Bladder microvascular endothelial cell (primary cell): Measurements from ENCODE around the gene ADAMTS4. TPM values are rescaled to one million over a fixed set of nuclear protein-coding genes. Genes with fewer than 3 reads are reported as not detected.

Experiments used
- total RNA-seq: library from RNA; depleted of rRNA; stranded (reverse); fragments of >200 nt; gene quantifications from 2 replicates; pipeline ENCODE4 v1.2.3, GENCODE V29; 2014

The ADAMTS4 gene, protein sequence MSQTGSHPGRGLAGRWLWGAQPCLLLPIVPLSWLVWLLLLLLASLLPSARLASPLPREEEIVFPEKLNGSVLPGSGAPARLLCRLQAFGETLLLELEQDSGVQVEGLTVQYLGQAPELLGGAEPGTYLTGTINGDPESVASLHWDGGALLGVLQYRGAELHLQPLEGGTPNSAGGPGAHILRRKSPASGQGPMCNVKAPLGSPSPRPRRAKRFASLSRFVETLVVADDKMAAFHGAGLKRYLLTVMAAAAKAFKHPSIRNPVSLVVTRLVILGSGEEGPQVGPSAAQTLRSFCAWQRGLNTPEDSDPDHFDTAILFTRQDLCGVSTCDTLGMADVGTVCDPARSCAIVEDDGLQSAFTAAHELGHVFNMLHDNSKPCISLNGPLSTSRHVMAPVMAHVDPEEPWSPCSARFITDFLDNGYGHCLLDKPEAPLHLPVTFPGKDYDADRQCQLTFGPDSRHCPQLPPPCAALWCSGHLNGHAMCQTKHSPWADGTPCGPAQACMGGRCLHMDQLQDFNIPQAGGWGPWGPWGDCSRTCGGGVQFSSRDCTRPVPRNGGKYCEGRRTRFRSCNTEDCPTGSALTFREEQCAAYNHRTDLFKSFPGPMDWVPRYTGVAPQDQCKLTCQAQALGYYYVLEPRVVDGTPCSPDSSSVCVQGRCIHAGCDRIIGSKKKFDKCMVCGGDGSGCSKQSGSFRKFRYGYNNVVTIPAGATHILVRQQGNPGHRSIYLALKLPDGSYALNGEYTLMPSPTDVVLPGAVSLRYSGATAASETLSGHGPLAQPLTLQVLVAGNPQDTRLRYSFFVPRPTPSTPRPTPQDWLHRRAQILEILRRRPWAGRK
- total RNA-seq, result 9.7 and 9.9 TPM in 2 replicates

GRCh38 chr1:161198897-161199431 lies at the start of gene ADAMTS4:
ADAMTS4 (minus strand) TSS chr1:161199054; CDS start chr1:161198627, 427 bp downstream.

GRCh38 chr1:161238039-161238473 lies 39.2 kb upstream of the ADAMTS4 start, which contains the start of gene NR1I3:
NR1I3 (minus strand) TSS chr1:161238203; CDS start chr1:161236565, 1,638 bp downstream.

DNA sequence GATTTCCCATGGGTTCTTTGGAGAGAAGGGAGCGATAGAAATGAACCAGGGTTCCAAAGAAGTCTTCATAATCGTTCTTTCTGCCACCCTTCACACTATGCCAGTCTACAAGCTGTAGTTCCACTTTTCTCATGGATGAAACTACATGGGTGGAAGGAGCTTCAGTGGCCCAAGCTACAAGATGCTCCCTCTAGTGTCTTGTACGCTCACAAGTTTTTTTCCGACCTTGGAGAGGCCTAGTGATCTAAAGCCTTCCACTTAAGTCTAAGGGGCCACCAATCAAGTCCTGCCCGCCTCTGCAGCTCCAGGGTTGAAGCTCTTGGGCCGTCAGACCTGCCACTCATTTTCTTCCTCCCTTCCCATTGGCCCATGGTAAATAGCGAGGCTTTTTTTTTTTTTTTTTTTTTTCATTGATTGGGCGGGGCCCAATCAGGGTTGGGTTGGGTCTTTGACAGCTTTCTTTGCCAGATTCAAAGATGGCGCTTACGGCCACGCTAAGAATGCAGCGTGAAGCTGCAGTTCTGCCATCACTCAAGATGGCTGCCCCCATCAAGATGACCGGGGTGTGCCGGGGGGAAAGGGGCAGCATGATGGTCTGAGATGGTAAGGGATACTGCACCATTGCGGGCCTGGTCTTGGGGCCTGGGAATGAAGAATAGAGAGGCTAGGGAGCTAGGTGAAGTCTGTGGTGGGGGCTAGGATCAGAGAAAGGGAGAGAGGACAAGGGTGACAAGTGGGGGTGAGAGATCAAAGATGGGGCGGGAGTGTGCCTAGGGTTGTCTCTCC lies 26.9 kb upstream of the ADAMTS4 start, which contains the start of gene TOMM40L:
Gene TOMM40L, plus strand, starts transcription at position 527 of the 786 bp plus-strand sequence. CDS start 430 bp downstream, outside the sequence.

DNA sequence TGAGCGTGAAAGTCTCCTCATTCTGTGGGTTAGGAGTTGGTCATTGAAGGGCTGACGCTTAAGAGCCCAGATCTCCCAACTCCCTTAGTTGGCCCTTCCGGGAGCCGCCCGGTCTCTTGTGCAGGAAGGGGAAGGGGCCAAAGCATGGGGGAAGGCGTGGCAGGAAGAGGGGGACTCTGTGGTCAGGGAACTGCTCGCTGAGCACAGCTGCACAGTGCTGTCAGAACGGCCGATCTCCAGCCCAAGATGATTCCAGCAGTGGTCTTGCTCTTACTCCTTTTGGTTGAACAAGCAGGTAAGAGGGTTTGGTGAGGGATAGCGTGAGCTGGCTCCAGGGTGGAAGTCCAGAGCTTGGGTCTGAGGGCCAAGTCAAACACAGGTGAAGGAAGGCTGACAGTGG lies 16.2 kb upstream of the ADAMTS4 start, which contains the start of gene FCER1G:
Gene FCER1G, plus strand, starts transcription at position 220 of the 400 bp plus-strand sequence. Its CDS starts 27 bp downstream, at position 247.

GRCh38 chr1:161201836-161202712 lies 3.2 kb upstream of the ADAMTS4 start, which contains the start of gene NDUFS2:
NDUFS2 (plus strand) TSS chr1:161202367; CDS start chr1:161202386, 19 bp downstream.

DNA sequence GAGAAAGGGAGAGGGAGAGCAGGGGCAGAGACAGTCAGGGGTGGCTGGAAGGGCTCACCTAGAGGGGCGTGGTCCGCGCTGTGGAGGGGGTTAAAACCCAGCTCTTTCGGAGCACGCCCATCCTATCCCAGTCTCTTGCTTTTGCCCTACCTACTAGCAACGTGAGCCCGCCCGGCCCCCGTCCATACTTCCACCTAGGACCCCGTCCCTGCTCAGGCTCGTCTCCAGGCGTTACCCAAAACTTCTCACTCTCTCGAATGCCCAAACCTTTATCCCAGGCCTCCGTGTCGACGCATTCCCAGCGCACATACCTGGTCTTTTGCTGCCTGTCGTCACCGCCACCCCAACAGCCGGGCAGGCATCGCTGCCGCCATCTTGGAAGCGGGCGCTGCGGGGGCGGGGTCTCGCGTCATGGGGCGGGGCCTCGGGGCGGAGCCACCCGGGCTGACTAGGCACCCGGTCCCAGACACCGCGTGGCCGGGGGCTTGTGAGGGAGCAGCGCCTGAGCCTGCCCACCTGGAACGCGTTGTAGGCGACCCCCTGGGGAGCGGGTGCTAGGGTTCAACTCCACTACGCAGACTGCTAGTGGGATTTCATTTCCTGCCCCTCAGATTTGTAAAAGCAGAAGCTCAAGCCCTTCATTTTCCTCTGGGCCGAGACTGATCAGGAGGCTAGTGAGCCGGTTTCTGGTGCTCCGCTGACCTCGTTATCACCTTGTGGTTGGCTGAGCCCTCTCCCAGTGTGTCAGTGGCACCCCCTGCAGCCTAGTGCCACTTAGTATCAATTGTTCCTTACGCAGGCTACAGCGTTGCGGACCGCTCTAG lies 21.5 kb downstream of the ADAMTS4 start, which contains the start of gene B4GALT3:
Gene B4GALT3, minus strand, starts transcription at position 396 of the 824 bp plus-strand sequence. CDS start 1,447 bp downstream, outside the sequence.

DNA sequence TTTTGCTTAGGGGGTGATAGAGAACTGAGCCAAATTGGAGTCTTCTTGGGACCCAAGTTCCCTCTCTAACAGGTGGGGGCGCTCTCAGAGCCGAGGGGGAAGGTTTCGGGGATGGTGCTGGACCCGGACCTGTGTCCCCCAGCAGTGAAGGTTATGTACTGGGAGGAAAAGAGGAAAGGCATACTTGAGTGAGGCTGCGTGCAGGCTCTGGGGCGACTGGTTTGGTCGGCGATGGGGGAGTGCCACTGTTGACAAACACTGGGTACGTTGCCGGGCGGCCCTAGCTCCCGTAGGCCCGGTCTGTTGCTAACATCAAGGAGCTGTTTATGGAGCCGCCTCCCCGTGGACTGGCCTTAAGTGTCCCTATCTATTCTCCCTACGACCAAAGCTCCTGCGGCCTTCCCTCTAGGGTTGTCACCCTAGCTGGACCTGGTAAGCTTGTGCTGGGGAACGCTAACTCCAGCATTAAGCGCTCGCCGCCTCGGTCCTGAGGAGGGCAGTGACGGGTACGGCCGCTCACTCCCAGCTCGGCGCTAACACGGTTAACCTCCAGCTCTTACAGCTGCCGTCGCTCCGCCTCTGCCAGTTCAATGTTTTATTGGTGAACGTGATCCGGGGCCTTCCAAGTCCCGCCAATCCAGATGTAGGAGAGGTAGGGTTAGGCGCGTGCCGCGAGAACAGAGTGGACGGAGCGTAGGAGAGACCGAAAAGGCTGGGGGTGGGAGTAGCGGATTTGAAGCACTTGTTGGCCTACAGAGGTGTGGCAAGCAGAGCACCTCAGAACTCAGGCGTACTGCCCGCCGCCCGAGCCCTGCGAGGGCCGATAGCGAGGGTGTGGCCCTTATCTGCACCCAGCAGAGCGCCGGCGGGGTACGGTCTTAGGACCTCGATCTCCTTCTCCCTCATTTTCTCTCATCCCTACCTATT lies 32.8 kb downstream of the ADAMTS4 start, which contains the start of gene PPOX:
Gene PPOX, plus strand, starts transcription at position 685 of the 927 bp plus-strand sequence. CDS start 422 bp downstream, outside the sequence.

DNA sequence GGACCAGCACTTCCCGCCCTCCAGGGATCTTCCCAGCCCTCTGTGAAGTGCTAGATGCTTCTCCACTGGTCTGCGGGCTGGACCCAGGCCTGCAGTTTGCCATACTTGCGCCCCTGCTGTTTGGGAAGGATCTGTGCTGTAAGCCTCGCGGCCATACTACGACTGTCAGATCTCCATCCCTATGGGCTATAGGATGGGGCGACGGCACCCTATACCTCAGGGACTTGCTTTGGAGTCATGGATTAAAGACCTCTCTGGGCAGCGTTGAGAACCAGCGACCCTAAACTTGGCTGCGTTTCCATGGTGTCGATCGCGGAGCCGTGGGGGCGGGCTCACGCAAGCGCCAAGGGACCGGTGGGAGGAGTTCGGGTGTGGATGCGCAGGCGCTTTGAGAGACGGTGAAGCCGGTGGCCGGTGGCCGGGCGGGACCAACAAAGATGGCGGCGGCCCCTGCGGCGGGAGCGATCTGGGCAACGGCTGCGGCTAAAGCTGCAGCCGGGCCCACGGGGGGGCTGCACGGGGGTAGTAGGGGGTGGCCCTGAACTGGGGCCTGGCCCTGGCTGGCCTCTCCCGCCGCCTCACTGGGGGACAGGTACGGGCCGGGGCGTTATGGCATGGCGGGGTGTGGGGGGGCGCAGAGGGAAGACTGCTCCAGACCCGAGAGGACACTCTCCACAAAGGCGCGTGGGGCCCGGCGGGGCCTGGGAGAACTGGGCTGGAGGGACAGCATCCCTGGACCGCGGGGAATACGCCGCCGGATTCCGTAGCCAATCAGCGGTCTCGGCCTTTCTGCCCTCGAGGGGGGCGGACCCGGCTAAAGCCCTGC lies 39.6 kb downstream of the ADAMTS4 start, which contains the start of gene USP21:
Gene USP21, plus strand, starts transcription at position 414 of the 826 bp plus-strand sequence. CDS start 1,141 bp downstream, outside the sequence.

DNA sequence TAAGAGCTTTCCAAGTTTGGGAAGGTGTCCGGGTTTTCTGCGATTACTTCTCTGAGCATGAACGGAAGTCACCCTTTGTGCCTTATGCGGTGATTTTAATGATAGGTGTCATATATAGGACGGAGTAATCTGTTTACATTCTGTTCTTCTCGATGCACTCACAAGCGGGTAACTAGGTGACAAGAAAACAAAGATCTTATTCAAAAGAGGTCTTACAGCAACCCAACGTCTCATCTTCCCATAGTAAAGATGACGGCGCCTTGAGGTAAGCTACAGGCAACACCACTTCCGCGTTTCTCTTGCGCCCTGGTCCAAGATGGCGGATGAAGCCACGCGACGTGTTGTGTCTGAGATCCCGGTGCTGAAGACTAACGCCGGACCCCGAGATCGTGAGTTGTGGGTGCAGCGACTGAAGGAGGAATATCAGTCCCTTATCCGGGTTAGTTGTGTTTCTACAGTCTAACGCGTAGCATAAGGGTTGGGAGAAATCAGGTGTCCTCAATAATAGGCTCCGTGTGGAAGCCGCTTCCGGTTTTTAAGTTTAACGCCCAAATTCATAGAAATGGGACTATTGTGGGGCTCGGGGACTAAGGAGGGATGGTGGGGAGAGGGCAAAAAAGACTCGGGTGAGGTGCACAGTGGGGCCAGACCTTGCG lies 45.0 kb downstream of the ADAMTS4 start, which contains the start of gene UFC1:
Gene UFC1, plus strand, starts transcription at position 297 of the 656 bp plus-strand sequence. Its CDS starts 20 bp downstream, at position 317.

Other genes starting within 250 kb of the ADAMTS4 start
- gene ITLN2, start 244.2 kb downstream of the ADAMTS4 start, total RNA-seq, result not detected in 2 replicates
- gene F11R, start 177.9 kb downstream of the ADAMTS4 start, total RNA-seq, result 84.2 and 331 TPM in 2 replicates
- 3.8 TPM in 1 of 2 replicates, not detected in the other for gene TSTD1, start 160.1 kb downstream of the ADAMTS4 start, total RNA-seq
- 104 and 119 TPM in 2 replicates for gene USF1, start 153.1 kb downstream of the ADAMTS4 start, total RNA-seq
- not detected in 2 replicates for gene ARHGAP30, start 129.2 kb downstream of the ADAMTS4 start, total RNA-seq
- 0.31 and 0.32 TPM in 2 replicates for gene NECTIN4, start 109.5 kb downstream of the ADAMTS4 start, total RNA-seq
- gene KLHDC9, start 100.7 kb downstream of the ADAMTS4 start, total RNA-seq, result 1.5 and 1.6 TPM in 2 replicates
- gene PFDN2, start 81.0 kb downstream of the ADAMTS4 start, total RNA-seq, result 31.4 and 45.7 TPM in 2 replicates
- 10.8 and 12.5 TPM in 2 replicates for gene NIT1, start 80.9 kb downstream of the ADAMTS4 start, total RNA-seq
- gene DEDD, start 66.4 kb downstream of the ADAMTS4 start, total RNA-seq, result 21.7 and 47.4 TPM in 2 replicates
- 119 and 137 TPM in 2 replicates for gene UFC1, start 45.1 kb downstream of the ADAMTS4 start, total RNA-seq
- gene USP21, start 39.6 kb downstream of the ADAMTS4 start, total RNA-seq, result 3.6 and 7.8 TPM in 2 replicates
- gene PPOX, start 32.6 kb downstream of the ADAMTS4 start, total RNA-seq, result 13.7 and 15.4 TPM in 2 replicates
- gene B4GALT3, start 21.5 kb downstream of the ADAMTS4 start, total RNA-seq, result 16.0 and 29.8 TPM in 2 replicates
- 139 and 183 TPM in 2 replicates for gene NDUFS2, start 3.3 kb upstream of the ADAMTS4 start, total RNA-seq
- 0.16 TPM in 1 of 2 replicates, not detected in the other for gene FCER1G, start 16.2 kb upstream of the ADAMTS4 start, total RNA-seq
- not detected in 2 replicates for gene APOA2, start 24.6 kb upstream of the ADAMTS4 start, total RNA-seq
- gene TOMM40L, start 27.0 kb upstream of the ADAMTS4 start, total RNA-seq, result 14.2 and 18.3 TPM in 2 replicates
- not detected in 2 replicates for gene NR1I3, start 39.1 kb upstream of the ADAMTS4 start, total RNA-seq
- gene PCP4L1, start 59.7 kb upstream of the ADAMTS4 start, total RNA-seq, result not detected in 2 replicates
- gene MPZ, start 110.9 kb upstream of the ADAMTS4 start, total RNA-seq, result 0.76 and 0.81 TPM in 2 replicates
- 6.3 and 23.0 TPM in 2 replicates for gene SDHC, start 115.3 kb upstream of the ADAMTS4 start, total RNA-seq
- gene CFAP126, start 168.8 kb upstream of the ADAMTS4 start, total RNA-seq, result not detected in 2 replicates